SU-DHL-6 (cell line): ENCODE data around the gene FCHSD2.

Source experiments
- H2AFZ ChIP-seq: fragments of 200-600 bp; sonication (generic); 2 replicates; pipeline ENCODE4 v1.6.1; 2014; ENCODE audit warnings: low read depth, mild to moderate bottlenecking, moderate library complexity, mixed read lengths, antibody characterized with exemption, low read length; ENCODE audit not compliant: severe bottlenecking
- H3F3A ChIP-seq: fragments of 200-600 bp; shearing (Covaris generic); 2 replicates; pipeline ENCODE4 v1.6.0; 2016; ENCODE audit warnings: antibody characterized with exemption, mild to moderate bottlenecking; ENCODE audit not compliant: insufficient read depth
- H3K27ac ChIP-seq: fragments of 200-600 bp; sonication (generic); 2 replicates; pipeline ENCODE4 v1.5.1; 2016; ENCODE audit warnings: low read depth, mild to moderate bottlenecking, low read length, moderate library complexity, mixed read lengths
- H3K27me3 ChIP-seq: fragments of 200-600 bp; sonication (generic), shearing (Covaris generic); 2 replicates; pipeline ENCODE4 v1.6.0; 2014; ENCODE audit warnings: mild to moderate bottlenecking, low read length
- H3K36me3 ChIP-seq: fragments of 200-600 bp; sonication (generic); 2 replicates; pipeline ENCODE4 v1.6.1; 2014; ENCODE audit warnings: mild to moderate bottlenecking, low read length, mixed read lengths
- H3K4me2 ChIP-seq: fragments of 300-600, 200-600 bp; shearing (Covaris generic), sonication (generic); 2 replicates; pipeline ENCODE4 v1.6.0; 2014; ENCODE audit warnings: low read length, low read depth, mild to moderate bottlenecking; ENCODE audit not compliant: poor library complexity, severe bottlenecking
- H3K4me3 ChIP-seq: fragments of 200-600 bp; sonication (generic); 2 replicates; pipeline ENCODE4 v1.5.1; 2014; ENCODE audit warnings: antibody characterized with exemption, low read length, mild to moderate bottlenecking, mixed read lengths; ENCODE audit not compliant: insufficient read depth, poor library complexity, severe bottlenecking
- H3K79me2 ChIP-seq: fragments of 200-600 bp; sonication (generic); 2 replicates; pipeline ENCODE4 v1.6.1; 2014; ENCODE audit warnings: mild to moderate bottlenecking, low read length, moderate library complexity; ENCODE audit not compliant: insufficient read depth
- H3K9ac ChIP-seq: fragments of 200-600 bp; sonication (generic); 2 replicates; pipeline ENCODE4 v1.7.0; 2014; ENCODE audit warnings: mild to moderate bottlenecking, low read length
- H3K9me2 ChIP-seq: fragments of 200-600 bp; sonication (generic); replicated peaks from 2 replicates; pipeline ENCODE4 v1.6.1; 2014; ENCODE audit warnings: low read length; ENCODE audit not compliant: insufficient read depth
- H3K9me3 ChIP-seq: fragments of 200-600 bp; sonication (generic); 2 replicates; pipeline ENCODE4 v1.6.1; 2014; ENCODE audit warnings: low read length, mixed read lengths; ENCODE audit not compliant: insufficient read depth
- H4K20me1 ChIP-seq: fragments of 200-600 bp; sonication (generic); 2 replicates; pipeline ENCODE4 v1.6.1; 2014; ENCODE audit warnings: low read depth, mild to moderate bottlenecking, antibody characterized with exemption, low read length, moderate library complexity, mixed read lengths
- EZH2phosphoT487 ChIP-seq: fragments of 200-600 bp; sonication (generic), shearing (Covaris generic); conservative IDR thresholded peaks from 2 replicates; pipeline ENCODE4 v1.6.1; 2018; ENCODE audit warnings: mild to moderate bottlenecking, antibody characterized with exemption, low read length, moderate library complexity, mixed read lengths
- TF ChIP-seq, protein P1 (sequence below): fragments of 200-600 bp; sonication (generic); IDR thresholded peaks from one replicate; pipeline ENCODE4 v1.5.1; 2017; ENCODE audit warnings: antibody characterized with exemption, mild to moderate bottlenecking, low read length, moderate library complexity; ENCODE audit not compliant: insufficient read depth, poor library complexity, severe bottlenecking

FCHSD2 gene

DNA sequence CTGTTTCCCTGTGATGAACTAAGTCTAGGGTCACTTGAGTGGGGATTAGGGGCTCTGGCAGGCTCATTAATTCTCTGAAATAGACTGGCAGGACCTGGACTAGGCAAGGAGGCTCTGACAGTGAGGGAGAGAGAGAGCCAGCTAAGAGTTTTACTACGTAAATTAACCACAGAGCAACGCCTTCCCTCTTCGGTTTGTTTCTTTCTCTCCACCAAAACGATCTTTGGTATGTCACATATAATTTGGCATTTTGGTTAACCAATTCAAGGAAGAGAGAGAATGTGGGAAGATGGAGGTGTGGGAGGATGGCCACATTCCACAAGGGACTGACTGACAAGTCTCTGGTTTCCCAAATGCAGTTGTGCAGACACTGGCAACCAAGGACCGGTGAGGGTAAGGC, 300.0 kb downstream of the FCHSD2 start:
- TF ChIP-seq, protein P1, sequence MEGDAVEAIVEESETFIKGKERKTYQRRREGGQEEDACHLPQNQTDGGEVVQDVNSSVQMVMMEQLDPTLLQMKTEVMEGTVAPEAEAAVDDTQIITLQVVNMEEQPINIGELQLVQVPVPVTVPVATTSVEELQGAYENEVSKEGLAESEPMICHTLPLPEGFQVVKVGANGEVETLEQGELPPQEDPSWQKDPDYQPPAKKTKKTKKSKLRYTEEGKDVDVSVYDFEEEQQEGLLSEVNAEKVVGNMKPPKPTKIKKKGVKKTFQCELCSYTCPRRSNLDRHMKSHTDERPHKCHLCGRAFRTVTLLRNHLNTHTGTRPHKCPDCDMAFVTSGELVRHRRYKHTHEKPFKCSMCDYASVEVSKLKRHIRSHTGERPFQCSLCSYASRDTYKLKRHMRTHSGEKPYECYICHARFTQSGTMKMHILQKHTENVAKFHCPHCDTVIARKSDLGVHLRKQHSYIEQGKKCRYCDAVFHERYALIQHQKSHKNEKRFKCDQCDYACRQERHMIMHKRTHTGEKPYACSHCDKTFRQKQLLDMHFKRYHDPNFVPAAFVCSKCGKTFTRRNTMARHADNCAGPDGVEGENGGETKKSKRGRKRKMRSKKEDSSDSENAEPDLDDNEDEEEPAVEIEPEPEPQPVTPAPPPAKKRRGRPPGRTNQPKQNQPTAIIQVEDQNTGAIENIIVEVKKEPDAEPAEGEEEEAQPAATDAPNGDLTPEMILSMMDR, result no peak
- TF ChIP-seq EZH2phosphoT487, result no peak
- Histone ChIP-seq H3K4me3 (no peak overlapping the region), H3K36me3 (peaks cover 43% of the 10 kb centered on the region), H3K27me3 (no peaks in the 10 kb centered on the region), H3K9me3 (no peaks in the 10 kb centered on the region), H3F3A (peaks cover 11% of the 10 kb centered on the region), H4K20me1 (no peaks in the 10 kb centered on the region), H3K27ac (no peak overlapping the region), H3K9ac (no peak overlapping the region), H3K9me2 (no peaks in the 10 kb centered on the region), H2AFZ (no peak overlapping the region), H3K79me2 (no peaks in the 10 kb centered on the region), H3K4me2 (no peak overlapping the region)

DNA sequence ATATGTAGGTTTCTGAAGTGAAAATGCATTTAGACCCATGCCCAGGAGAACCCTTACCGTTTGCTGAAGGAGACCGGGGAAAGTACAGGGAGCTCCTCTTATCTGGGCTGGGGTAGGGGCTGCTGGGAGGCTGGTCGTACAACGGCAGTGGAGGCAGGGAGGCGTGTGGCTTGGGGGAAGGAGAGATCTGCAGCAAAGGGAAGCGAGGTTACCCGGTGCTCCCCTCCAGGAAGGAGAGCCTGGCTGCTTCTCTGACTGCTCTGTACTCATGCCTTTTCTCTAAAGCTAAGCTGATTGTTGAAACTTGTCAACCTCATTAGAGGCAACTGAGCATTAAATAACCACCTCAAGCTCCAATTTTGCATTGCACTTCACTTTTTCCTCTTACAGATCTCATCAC, 300.7 kb downstream of the FCHSD2 start:
- no peaks in the 10 kb centered on the region for H3K9me2 ChIP-seq
- no peak overlapping the region for H3K27ac ChIP-seq
- H3K36me3 ChIP-seq, result peaks cover 44% of the 10 kb centered on the region
- no peaks in the 10 kb centered on the region for H3K79me2 ChIP-seq
- peaks cover 17% of the 10 kb centered on the region for H3F3A ChIP-seq
- no peaks in the 10 kb centered on the region for H4K20me1 ChIP-seq
- no peak overlapping the region for H3K4me2 ChIP-seq
- H3K9me3 ChIP-seq, result no peaks in the 10 kb centered on the region
- no peak overlapping the region for H3K4me3 ChIP-seq
- TF ChIP-seq, protein P1, result no peak
- TF ChIP-seq EZH2phosphoT487, result no peak
- no peaks in the 10 kb centered on the region for H3K27me3 ChIP-seq
- H3K9ac ChIP-seq, result no peak overlapping the region
- no peak overlapping the region for H2AFZ ChIP-seq

DNA sequence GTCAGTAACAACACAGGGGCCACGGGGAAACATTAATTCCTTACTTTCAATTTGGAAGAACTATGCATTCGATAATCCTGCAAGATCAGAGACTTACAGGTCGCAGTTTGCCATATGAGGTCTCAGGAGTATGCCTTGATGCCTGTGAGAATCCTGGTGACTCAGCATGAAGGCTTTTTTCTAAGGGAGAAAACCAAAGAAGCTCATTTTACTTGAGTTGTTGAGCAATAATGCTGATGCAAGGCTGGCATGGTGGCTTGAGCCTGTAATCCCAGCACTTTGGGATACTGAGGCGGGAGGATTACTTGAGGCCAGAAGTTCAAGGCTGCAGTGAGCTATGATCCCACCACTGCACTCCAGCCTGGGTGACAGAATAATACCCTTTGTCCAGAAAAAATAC, 301.3 kb downstream of the FCHSD2 start:
- no peak for TF ChIP-seq EZH2phosphoT487
- TF ChIP-seq, protein P1, result no peak
- H3K79me2 ChIP-seq, result no peaks in the 10 kb centered on the region
- H3K9me2 ChIP-seq, result no peaks in the 10 kb centered on the region
- no peak overlapping the region for H3K27ac ChIP-seq
- H3K9ac ChIP-seq, result no peak overlapping the region
- no peak overlapping the region for H2AFZ ChIP-seq
- no peak overlapping the region for H3K4me3 ChIP-seq
- no peaks in the 10 kb centered on the region for H3K9me3 ChIP-seq
- peaks cover 43% of the 10 kb centered on the region for H3K36me3 ChIP-seq
- H3K4me2 ChIP-seq, result no peak overlapping the region
- H4K20me1 ChIP-seq, result no peaks in the 10 kb centered on the region
- peaks cover 17% of the 10 kb centered on the region for H3F3A ChIP-seq
- no peaks in the 10 kb centered on the region for H3K27me3 ChIP-seq
